Endothelial cell of umbilical vein (primary cell): ENCODE results near the gene SLC9A9.

ENCODE experiments used
- EZH2 ChIP-seq: IDR thresholded peaks from 2 replicates; pipeline ENCODE4 v1.6.1; 2012; ENCODE audit warnings: borderline replicate concordance, low read depth, mild to moderate bottlenecking, moderate library complexity, low read length, inconsistent platforms; ENCODE audit not compliant: severe bottlenecking
- POLR2AphosphoS5 ChIP-seq: IDR thresholded peaks from 2 replicates; pipeline ENCODE4 v1.6.1; 2012; ENCODE audit warnings: low read depth, mild to moderate bottlenecking, control low read depth, low read length, moderate library complexity; ENCODE audit not compliant: insufficient read depth
- TF ChIP-seq, protein P1 (sequence below), 2 donors: IDR thresholded peaks; 1 replicate in 1 of 2; 2 replicates in 1 of 2; pipeline ENCODE4 v1.5.1; 2011; ENCODE audit warnings: low read length in 2 of 2, mild to moderate bottlenecking in 2 of 2, moderate library complexity in 2 of 2, control low read depth in 1 of 2, inconsistent platforms in 1 of 2, low read depth in 1 of 2; ENCODE audit not compliant: insufficient read depth in 1 of 2; ENCODE audit errors: extremely low read depth in 1 of 2

- TF ChIP-seq, protein P1, sequence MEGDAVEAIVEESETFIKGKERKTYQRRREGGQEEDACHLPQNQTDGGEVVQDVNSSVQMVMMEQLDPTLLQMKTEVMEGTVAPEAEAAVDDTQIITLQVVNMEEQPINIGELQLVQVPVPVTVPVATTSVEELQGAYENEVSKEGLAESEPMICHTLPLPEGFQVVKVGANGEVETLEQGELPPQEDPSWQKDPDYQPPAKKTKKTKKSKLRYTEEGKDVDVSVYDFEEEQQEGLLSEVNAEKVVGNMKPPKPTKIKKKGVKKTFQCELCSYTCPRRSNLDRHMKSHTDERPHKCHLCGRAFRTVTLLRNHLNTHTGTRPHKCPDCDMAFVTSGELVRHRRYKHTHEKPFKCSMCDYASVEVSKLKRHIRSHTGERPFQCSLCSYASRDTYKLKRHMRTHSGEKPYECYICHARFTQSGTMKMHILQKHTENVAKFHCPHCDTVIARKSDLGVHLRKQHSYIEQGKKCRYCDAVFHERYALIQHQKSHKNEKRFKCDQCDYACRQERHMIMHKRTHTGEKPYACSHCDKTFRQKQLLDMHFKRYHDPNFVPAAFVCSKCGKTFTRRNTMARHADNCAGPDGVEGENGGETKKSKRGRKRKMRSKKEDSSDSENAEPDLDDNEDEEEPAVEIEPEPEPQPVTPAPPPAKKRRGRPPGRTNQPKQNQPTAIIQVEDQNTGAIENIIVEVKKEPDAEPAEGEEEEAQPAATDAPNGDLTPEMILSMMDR (IDR thresholded peaks at IDR 0.05; ENCODE audit: extremely low read depth in 1 of 2, insufficient read depth in 1 of 2, low read depth in 1 of 2, low read length in 2 of 2), result no peak
- TF ChIP-seq EZH2 (no peak), POLR2AphosphoS5 (no peak)
Measured at GRCh38 chr3:143668924-143669790, 179.1 kb downstream of the SLC9A9 start.
